NAMALWA (cell line): ENCODE results near the gene EID1.
"Not testable (repeated sequence)": the region's sequence is repeated elsewhere in the genome, so short reads cannot be mapped to it uniquely, and the experiment has no call there.

ENCODE experiments used
- DNase-seq: peaks from one replicate; pipeline ENCODE4 v3.0.0-alpha.2; 2015; ENCODE audit warnings: low spot score

Gene EID1

GRCh38 chr15:48869966-48870365, 8.0 kb upstream of the EID1 start:
- DNase-seq: no peak

GRCh38 chr15:48871542-48871941, 6.4 kb upstream of the EID1 start:
- DNase-seq: no peak

GRCh38 chr15:48872632-48873031, 5.3 kb upstream of the EID1 start:
- DNase-seq: no peak

- DNase-seq: no peak
Observed at GRCh38 chr15:48875241-48875960, 2.5 kb upstream of the EID1 start.

- DNase-seq: no peak
Observed at GRCh38 chr15:48876057-48876456, 1.9 kb upstream of the EID1 start.

- DNase-seq: no peak
Observed at GRCh38 chr15:48880070-48880634, 2.2 kb downstream of the EID1 start.

GRCh38 chr15:48883699-48884098, 5.8 kb downstream of the EID1 start:
- no peak for DNase-seq

GRCh38 chr15:48887144-48887543, 9.2 kb downstream of the EID1 start:
- DNase-seq: no peak

GRCh38 chr15:48888191-48888590, 10.3 kb downstream of the EID1 start:
- no peak for DNase-seq

- DNase-seq: no peak
Observed at GRCh38 chr15:48888836-48889235, 10.9 kb downstream of the EID1 start.

- no peak for DNase-seq
Observed at GRCh38 chr15:48889925-48890324, 12.0 kb downstream of the EID1 start.

GRCh38 chr15:48890375-48890972, 12.5 kb downstream of the EID1 start:
- DNase-seq: no peak

- DNase-seq: no peak
Observed at GRCh38 chr15:48891232-48891765, 13.4 kb downstream of the EID1 start.

- DNase-seq: no peak
Observed at GRCh38 chr15:48893311-48893710, 15.4 kb downstream of the EID1 start.

- no peak for DNase-seq
Observed at GRCh38 chr15:48896869-48897814, 19.2 kb downstream of the EID1 start.

GRCh38 chr15:48898032-48898431, 20.1 kb downstream of the EID1 start:
- DNase-seq: no peak

GRCh38 chr15:48898446-48898845, 20.5 kb downstream of the EID1 start:
- no peak for DNase-seq

GRCh38 chr15:48899793-48900192, 21.9 kb downstream of the EID1 start:
- no peak for DNase-seq

- DNase-seq: no peak
Observed at GRCh38 chr15:48904758-48905157, 26.8 kb downstream of the EID1 start.

GRCh38 chr15:48905216-48905615, 27.3 kb downstream of the EID1 start:
- DNase-seq: no peak

GRCh38 chr15:48905847-48906246, 27.9 kb downstream of the EID1 start:
- DNase-seq: no peak

- not testable (repeated sequence) for DNase-seq
Observed at GRCh38 chr15:48909313-48909712, 31.4 kb downstream of the EID1 start.
